ENCODE measurements around the gene CFAP99. TPM values are rescaled to one million over a fixed set of nuclear protein-coding genes. Genes with fewer than 3 reads are reported as not detected.

The CFAP99 gene
- total and polyA plus RNA-seq, 2 of the 8 experiments (the other 6 are each of a cell fraction or from before 2014, with no cell fraction given): not detected

DNA sequence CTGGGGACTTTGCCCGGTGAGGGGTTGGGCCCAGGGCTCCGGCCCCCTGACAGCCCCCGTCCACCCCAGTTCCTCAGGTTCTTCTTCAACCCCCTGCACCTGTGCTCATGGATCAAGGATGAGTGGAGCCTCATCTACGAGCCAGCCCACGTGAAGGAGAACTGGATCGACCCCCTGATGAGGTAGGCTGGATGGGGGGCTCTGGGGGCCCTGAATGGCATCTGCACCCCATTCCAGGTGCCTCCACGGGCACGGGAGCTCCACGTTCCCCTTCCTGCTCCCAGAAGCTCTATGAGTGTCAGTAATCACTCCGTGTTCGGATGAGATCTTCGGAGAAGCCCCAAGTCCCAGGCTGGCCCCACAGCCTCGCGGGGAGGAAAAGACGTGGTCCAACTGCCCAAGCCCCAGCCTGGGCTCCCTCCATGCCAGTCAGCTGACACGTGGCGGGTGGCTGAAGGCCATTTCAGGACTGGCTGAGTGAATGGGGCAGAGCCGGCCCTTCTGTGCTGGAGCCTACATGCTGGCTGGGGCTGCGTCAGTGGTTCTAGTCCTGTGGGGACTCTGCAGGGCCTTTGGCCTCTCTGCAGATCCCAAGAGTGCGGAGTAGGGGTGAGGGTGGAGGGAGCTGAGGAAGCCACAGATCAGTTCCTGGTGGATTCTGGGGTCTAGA lies 24.4 kb downstream of the CFAP99 start (continued):
- TF ChIP-seq POU5F1 (IDR thresholded peaks at IDR 0.05; ENCODE audit: low read depth, low read length) (no peak), GTF2F1 (IDR thresholded peaks at IDR 0.05; ENCODE audit: borderline replicate concordance, low read depth, low read length) (no peak), SP1 (IDR thresholded peaks at IDR 0.05; ENCODE audit: low read depth, low read length) (no peak)

Measured in H1 (cell line).